Epithelial cell of proximal tubule (primary cell): Measurements from ENCODE around the gene ZFP36. TPM values are rescaled to one million over a fixed set of nuclear protein-coding genes. Genes with fewer than 3 reads are reported as not detected.

Source experiments
- DNase-seq: peaks from one replicate; pipeline ENCODE4 v3.0.0-alpha.2; 2011; ENCODE audit warnings: low read depth
- H3K4me3 ChIP-seq: 2 replicates; pipeline ENCODE4 v1.5.1; 2011; ENCODE audit warnings: low read depth, mild to moderate bottlenecking, low read length
- CTCF ChIP-seq: conservative IDR thresholded peaks from 2 replicates; pipeline ENCODE4 v1.5.1; 2012; ENCODE audit warnings: low read depth, mild to moderate bottlenecking, low read length
- total RNA-seq: library from RNA; depleted of rRNA; stranded (reverse); fragments of >200 nt; gene quantifications from 2 replicates; pipeline ENCODE4 v1.2.3, GENCODE V29; 2015

The ZFP36 gene
- total RNA-seq, 1 donor from 2014 or later: 10.0 TPM

GRCh38 chr19:39397360-39398296 is 9.0 kb upstream of the ZFP36 start:
- no peak for DNase-seq
- H3K4me3 ChIP-seq: no peak overlapping the region
- peak; percentile 96 for TF ChIP-seq CTCF

GRCh38 chr19:39398297-39398864 is 8.3 kb upstream of the ZFP36 start:
- TF ChIP-seq CTCF: no peak
- H3K4me3 ChIP-seq: no peak overlapping the region
- no peak for DNase-seq

GRCh38 chr19:39399668-39400050 is 7.0 kb upstream of the ZFP36 start:
- TF ChIP-seq CTCF: no peak
- no peak for DNase-seq

GRCh38 chr19:39400061-39400460 is 6.6 kb upstream of the ZFP36 start:
- no peak for TF ChIP-seq CTCF
- DNase-seq: no peak
- H3K4me3 ChIP-seq: no peak overlapping the region

More at GRCh38 chr19:39399668-39400050, 7.0 kb upstream of the ZFP36 start:
- H3K4me3 ChIP-seq: no peak overlapping the region

- H3K4me3 ChIP-seq: no peak overlapping the region
- no peak for DNase-seq
- no peak for TF ChIP-seq CTCF
Observed at GRCh38 chr19:39401070-39401548, 5.5 kb upstream of the ZFP36 start.

GRCh38 chr19:39401549-39402345 is 4.9 kb upstream of the ZFP36 start:
- no peak for TF ChIP-seq CTCF
- peak; percentile 80 for DNase-seq
- H3K4me3 ChIP-seq: peak overlapping the region; percentile 54
